Measurements from ENCODE around the gene SPC25.

Gene SPC25

DNA sequence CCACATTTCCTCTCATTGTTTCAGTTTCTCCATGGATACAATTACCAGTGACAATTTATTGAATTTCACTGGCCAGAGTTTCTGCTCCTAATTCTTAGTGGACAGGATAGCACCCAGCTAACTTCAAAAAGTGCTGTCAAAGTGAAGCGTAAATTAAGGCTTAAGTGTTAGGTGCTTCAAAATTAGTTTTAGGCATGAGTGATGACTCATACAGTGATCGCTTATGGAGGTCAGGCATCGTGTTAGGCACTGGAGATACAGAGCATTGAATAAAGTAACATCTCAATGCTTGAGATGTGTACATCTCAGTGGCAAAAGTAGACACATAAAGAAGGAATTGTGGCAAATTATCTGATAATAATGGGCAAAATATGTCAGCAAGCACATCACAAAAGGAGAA is 47.0 kb downstream of the SPC25 start:
- DNase-seq (ENCODE audit: low spot score), result no peak

DNA sequence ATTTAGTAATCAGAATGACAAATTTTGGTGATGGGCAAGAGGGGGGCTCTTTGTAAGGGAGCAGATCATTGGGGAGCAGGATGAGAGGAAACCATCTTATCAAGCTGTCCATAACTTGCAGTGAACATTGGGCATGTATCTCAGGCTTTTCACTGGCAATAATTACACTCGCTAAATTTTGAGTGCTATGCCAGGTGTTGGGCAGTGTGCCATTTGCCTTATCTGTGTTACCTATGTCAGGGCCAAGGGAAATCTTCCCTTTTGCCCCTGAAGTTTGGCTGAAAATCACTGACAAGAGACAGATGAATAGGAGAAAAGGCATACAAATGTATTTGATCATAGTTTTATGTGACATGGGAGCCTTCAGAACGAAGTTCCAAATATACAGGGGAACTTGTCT is 48.8 kb downstream of the SPC25 start:
- DNase-seq (ENCODE audit: low spot score), result no peak

DNA sequence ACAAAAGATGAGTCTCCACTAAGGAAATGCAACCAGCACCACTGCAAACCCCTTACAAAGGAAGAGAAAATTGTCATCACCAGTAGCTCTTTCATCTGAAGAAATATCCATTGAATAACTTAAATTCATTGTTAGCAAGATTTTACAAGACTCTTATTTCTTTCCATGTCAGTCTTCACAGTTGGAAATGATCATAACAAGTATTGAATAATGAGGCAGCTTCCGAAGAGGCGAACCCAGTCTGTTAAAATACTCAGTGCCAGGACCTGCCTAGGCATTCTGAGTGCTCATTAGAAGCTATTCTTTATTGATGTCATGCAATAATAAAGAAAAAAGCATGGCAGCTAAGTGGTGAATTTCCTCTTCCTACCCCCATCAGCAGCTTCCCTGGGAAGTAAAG is 54.3 kb downstream of the SPC25 start:
- no peak for DNase-seq (ENCODE audit: low spot score)

GRCh38 chr2:168831662-168832061 is 58.6 kb downstream of the SPC25 start:
- DNase-seq (ENCODE audit: low spot score), result no peak

- no peak for DNase-seq (ENCODE audit: low spot score)
These were observed 59.3 kb downstream of the SPC25 start for GRCh38 chr2:168830958-168831357.

- DNase-seq (ENCODE audit: low spot score), result no peak
These were observed 65.1 kb downstream of the SPC25 start for GRCh38 chr2:168825126-168825525.

- DNase-seq (ENCODE audit: low spot score), result no peak
These were observed 68.2 kb downstream of the SPC25 start for GRCh38 chr2:168821992-168822391.

- no peak for DNase-seq (ENCODE audit: low spot score)
These were observed 68.7 kb downstream of the SPC25 start for GRCh38 chr2:168821577-168821976.

All from AG20443 (cell line).